Thyroid gland (tissue), 4 donors: ENCODE results near the gene BMP8B. TPM values are rescaled to one million over a fixed set of nuclear protein-coding genes. Genes with fewer than 3 reads are reported as not detected.
"Not testable (repeated sequence)": the region's sequence is repeated elsewhere in the genome, so short reads cannot be mapped to it uniquely, and the experiment has no call there.

Source experiments
- DNase-seq, 2 donors: peaks; one replicate each; pipeline ENCODE4 v3.0.0-alpha.2; 2019
- H3K27ac ChIP-seq, 3 donors: fragments of 200-600 bp; sonication (generic); 1 replicate in 2 of 3; 2 replicates in 1 of 3; pipeline ENCODE4 v1.5.1; 2016 to 2019; ENCODE audit warnings: mild to moderate bottlenecking in 1 of 3, moderate library complexity in 1 of 3
- H3K27me3 ChIP-seq: fragments of 200-600 bp; sonication (generic); one replicate; pipeline ENCODE4 v1.5.1; 2019
- H3K36me3 ChIP-seq, 2 donors: fragments of 200-600 bp; sonication (generic); one replicate each; pipeline ENCODE4 v1.5.1; 2016 to 2019
- H3K4me1 ChIP-seq, 2 donors: fragments of 200-600 bp; sonication (generic); one replicate each; pipeline ENCODE4 v1.5.1; 2017 to 2019
- H3K4me3 ChIP-seq, 3 donors: fragments of 200-600 bp; sonication (generic); replicated peaks in 1 of 3; 1 replicate in 2 of 3; 2 replicates in 1 of 3; pipeline ENCODE4 v1.5.1; 2016; ENCODE audit warnings: mild to moderate bottlenecking in 1 of 3
- H3K9me3 ChIP-seq: fragments of 200-600 bp; sonication (generic); one replicate; pipeline ENCODE4 v1.5.1; 2017
- POLR2A ChIP-seq, 2 donors: fragments of 450-650 bp; IDR thresholded peaks; one replicate each; pipeline ENCODE4 v1.6.1; 2017; ENCODE audit warnings: antibody characterized with exemption in 2 of 2, mild to moderate bottlenecking in 2 of 2, moderate library complexity in 1 of 2
- WGBS, 2 donors: methylation state at CpG; one replicate each; pipeline ENCODE4 v1.1.5; 2017; 5-methylcytosine and 5-hydroxymethylcytosine counted together
- intact Hi-C: fragments of 100-400 bp; cut with DNase I; formaldehyde crosslinking; loops from one replicate; pipeline ENCODE4 v1.15.1; 2023
- total RNA-seq, 4 donors: library from RNA; depleted of rRNA; stranded (reverse); fragments of >200 nt; gene quantifications; one replicate each; pipeline ENCODE4 v1.2.3, GENCODE V29; 2016
- TF ChIP-seq, protein P1 (sequence below), 6 experiments: fragments of 200-600 bp in 3 of 6; fragments of 450-650 bp in 3 of 6; sonication (generic) in 3 of 6; IDR thresholded peaks; one replicate each; pipeline ENCODE4 v1.5.1; 2016 to 2019; ENCODE audit warnings: antibody characterized with exemption in 6 of 6, mild to moderate bottlenecking in 2 of 6, inconsistent platforms in 1 of 6, moderate library complexity in 1 of 6

BMP8B gene
- total RNA-seq, 4 donors from 2014 or later: 6.6 to 15.4 (median 8.1) TPM

DNA sequence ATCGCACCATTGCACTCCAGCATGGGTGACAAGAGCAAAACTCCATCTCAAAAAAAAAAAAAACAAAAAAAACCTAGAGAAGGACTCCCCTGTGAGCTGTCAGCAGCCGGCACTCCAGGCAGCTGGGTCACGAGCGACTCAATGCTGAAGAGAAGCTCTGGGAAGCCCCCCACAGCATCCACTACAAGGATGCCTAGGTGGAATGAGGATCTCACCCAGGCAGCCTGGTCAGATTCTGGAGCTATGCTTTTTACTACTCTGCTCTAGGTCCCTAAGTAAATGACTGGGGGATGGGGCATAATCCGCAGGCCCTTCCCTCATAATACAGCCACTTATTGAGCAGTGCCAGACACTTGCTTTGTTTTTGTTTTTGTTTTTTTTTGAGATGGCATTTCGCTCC is 6.6 kb downstream of the BMP8B start:
- WGBS, 2 donors: 84 to 89% methylated on average over 6 of the region's 6 CpGs
- intact Hi-C loops: no loop called here
- DNase-seq: no peak

GRCh38 chr1:39781349-39781715 is 7.3 kb downstream of the BMP8B start:
- TF ChIP-seq POLR2A (IDR thresholded peaks at IDR 0.05): no peak
- TF ChIP-seq, protein P1, sequence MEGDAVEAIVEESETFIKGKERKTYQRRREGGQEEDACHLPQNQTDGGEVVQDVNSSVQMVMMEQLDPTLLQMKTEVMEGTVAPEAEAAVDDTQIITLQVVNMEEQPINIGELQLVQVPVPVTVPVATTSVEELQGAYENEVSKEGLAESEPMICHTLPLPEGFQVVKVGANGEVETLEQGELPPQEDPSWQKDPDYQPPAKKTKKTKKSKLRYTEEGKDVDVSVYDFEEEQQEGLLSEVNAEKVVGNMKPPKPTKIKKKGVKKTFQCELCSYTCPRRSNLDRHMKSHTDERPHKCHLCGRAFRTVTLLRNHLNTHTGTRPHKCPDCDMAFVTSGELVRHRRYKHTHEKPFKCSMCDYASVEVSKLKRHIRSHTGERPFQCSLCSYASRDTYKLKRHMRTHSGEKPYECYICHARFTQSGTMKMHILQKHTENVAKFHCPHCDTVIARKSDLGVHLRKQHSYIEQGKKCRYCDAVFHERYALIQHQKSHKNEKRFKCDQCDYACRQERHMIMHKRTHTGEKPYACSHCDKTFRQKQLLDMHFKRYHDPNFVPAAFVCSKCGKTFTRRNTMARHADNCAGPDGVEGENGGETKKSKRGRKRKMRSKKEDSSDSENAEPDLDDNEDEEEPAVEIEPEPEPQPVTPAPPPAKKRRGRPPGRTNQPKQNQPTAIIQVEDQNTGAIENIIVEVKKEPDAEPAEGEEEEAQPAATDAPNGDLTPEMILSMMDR (IDR thresholded peaks at IDR 0.05): no peak
- Histone ChIP-seq H3K9me3 (no peaks in the 10 kb centered on the region), H3K36me3 (no peaks in the 10 kb centered on the region), H3K4me1 (no peaks in the 10 kb centered on the region), H3K27me3 (no peaks in the 10 kb centered on the region), H3K4me3 (no peak overlapping the region), H3K27ac (no peak overlapping the region)
- DNase-seq: no peak
- WGBS, 2 donors: 91 to 96% methylated on average over 2 of the region's 2 CpGs
- intact Hi-C loops: no loop called here

More for the DNA sequence above, 6.6 kb downstream of the BMP8B start:
- H3K4me3 ChIP-seq: no peak overlapping the region
- H3K27me3 ChIP-seq: no peaks in the 10 kb centered on the region
- H3K36me3 ChIP-seq: no peaks in the 10 kb centered on the region
- no peak overlapping the region for H3K27ac ChIP-seq
- TF ChIP-seq, protein P1 (IDR thresholded peaks at IDR 0.05): no peak
- TF ChIP-seq POLR2A (IDR thresholded peaks at IDR 0.05): no peak
- no peaks in the 10 kb centered on the region for H3K4me1 ChIP-seq
- H3K9me3 ChIP-seq: no peaks in the 10 kb centered on the region

DNA sequence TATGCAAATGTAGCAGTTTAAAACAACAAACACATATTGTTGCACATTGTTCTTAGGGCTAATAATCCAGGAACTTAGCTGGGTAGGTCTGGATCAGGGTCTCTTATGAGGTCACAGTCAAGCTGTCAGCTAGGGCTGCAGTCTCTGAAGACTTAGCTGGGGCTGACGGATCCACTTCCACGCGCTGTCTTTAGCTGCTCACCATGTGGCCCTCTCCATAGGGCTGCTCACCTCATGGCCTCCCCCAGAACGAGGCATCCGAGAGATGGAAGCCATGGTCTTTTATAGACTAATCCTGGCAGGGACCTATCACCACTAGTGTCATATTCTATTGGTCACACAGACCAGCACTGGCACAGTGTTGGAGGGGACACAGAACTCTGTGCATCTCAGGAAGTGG is 8.8 kb downstream of the BMP8B start:
- H3K4me1 ChIP-seq: no peaks in the 10 kb centered on the region
- no peak for TF ChIP-seq POLR2A (IDR thresholded peaks at IDR 0.05)
- TF ChIP-seq, protein P1 (IDR thresholded peaks at IDR 0.05): no peak
- no peaks in the 10 kb centered on the region for H3K9me3 ChIP-seq
- WGBS, 2 donors: 85 to 88% methylated on average over 5 of the region's 5 CpGs
- intact Hi-C loops: no loop called here
- H3K27ac ChIP-seq: no peak overlapping the region
- no peak for DNase-seq
- no peak overlapping the region for H3K4me3 ChIP-seq
- H3K36me3 ChIP-seq: no peaks in the 10 kb centered on the region
- no peaks in the 10 kb centered on the region for H3K27me3 ChIP-seq

DNA sequence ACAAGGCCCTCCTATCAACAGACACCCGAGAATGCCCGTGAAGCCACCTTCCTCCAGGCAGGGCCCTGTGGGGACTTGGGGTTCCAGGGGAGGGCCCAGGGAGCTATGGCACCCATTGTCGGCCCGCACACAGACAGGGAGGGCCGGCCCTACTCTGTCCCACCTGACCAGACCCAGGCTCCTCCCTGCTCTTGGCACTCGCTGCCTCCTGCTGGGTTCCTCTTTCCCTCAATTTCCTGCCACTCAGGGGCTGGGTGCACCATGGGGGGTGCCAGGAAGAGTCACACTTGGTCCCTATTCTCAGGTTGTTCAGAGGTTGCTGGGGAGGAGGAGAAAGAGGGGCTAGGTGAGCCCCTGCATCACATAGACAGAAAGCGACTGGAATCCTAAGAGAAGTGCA is 9.5 kb downstream of the BMP8B start:
- H3K27me3 ChIP-seq: no peaks in the 10 kb centered on the region
- DNase-seq: no peak
- no peaks in the 10 kb centered on the region for H3K36me3 ChIP-seq
- TF ChIP-seq, protein P1 (IDR thresholded peaks at IDR 0.05): no peak
- no peak for TF ChIP-seq POLR2A (IDR thresholded peaks at IDR 0.05)
- no peak overlapping the region for H3K4me3 ChIP-seq
- no peaks in the 10 kb centered on the region for H3K4me1 ChIP-seq
- H3K9me3 ChIP-seq: no peaks in the 10 kb centered on the region
- no peak overlapping the region for H3K27ac ChIP-seq
- intact Hi-C loops: no loop called here
- WGBS, 2 donors: 93 to 94% methylated on average over 2 to 5 of the region's 7 CpGs

- H3K27ac ChIP-seq, H3K4me3 ChIP-seq, DNase-seq, H3K4me1 ChIP-seq, H3K27me3 ChIP-seq, intact Hi-C loops, H3K36me3 ChIP-seq, H3K9me3 ChIP-seq: not testable (repeated sequence)
- WGBS, 2 donors: 71 to 88% methylated on average over 8 to 9 of the region's 12 CpGs
Measured at GRCh38 chr1:39778463-39779099, 10.1 kb downstream of the BMP8B start.

GRCh38 chr1:39777896-39778295 is 10.8 kb downstream of the BMP8B start:
- H3K27ac ChIP-seq, DNase-seq, H3K9me3 ChIP-seq, H3K36me3 ChIP-seq, H3K27me3 ChIP-seq, H3K4me1 ChIP-seq, H3K4me3 ChIP-seq, intact Hi-C loops: not testable (repeated sequence)
- WGBS, 2 donors: 94 to 97% methylated on average over 6 to 12 of the region's 17 CpGs
